RWPE1 (cell line): ENCODE data around the gene UBE2L6.

Experiments
- CTCF ChIA-PET: fragments of 350-600 bp; sonication (Branson Sonifier 250); formaldehyde crosslinking; extraction: SDS; loops from one replicate; lab custom pipeline; 2021; lab: Yijun Ruan, JAX
- POLR2A ChIA-PET: fragments of 400-600 bp; formaldehyde crosslinking; extraction: SDS; loops from one replicate; lab custom pipeline; 2020; ENCODE audit warnings: antibody characterized with exemption; ENCODE audit not compliant: low non-redundant PET; lab: Yijun Ruan, JAX
- DNase-seq: peaks from one replicate; pipeline ENCODE4 v3.0.0; 2012; ENCODE audit warnings: low spot score
- H3K27ac ChIP-seq: fragments of 450-650 bp; 2 replicates; pipeline ENCODE4 v1.5.1; 2017
- CTCF ChIP-seq: fragments of 450-650 bp; conservative IDR thresholded peaks from 2 replicates; pipeline ENCODE4 v1.5.1; 2017; ENCODE audit warnings: low read depth, mild to moderate bottlenecking

UBE2L6 gene

DNA sequence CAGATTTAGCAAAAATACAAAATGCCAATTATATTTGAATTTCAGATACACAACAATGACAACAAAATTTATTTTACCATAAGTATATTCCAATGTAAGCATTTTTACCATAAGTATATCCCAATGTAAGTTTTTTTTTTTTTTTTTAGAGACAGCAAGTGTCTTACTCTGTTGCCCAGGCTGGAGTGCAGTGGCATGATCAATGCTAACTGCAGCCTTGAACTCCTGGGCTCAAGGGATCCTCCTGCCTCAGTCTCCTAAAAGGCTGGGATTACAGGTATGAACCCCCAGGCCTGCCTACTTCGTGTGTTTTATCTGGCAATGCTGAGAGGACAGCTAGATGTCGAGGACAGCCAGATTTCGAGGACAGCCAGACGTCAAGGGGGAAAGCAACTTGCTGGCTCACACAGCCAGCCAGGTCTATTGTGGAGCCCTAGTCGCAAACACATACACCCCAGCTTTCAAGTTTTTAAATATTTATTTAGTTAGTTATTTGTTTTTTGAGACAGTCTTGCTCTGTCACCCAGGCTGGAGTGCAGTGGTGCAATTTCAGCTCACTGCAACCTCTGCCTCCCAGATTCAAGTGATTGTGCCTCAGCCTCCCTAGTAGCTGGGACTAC, 28.9 kb upstream of the UBE2L6 start:
- ChIA-PET POLR2A (no interaction called here), CTCF (interaction anchor here (0.5 kb wide), 1 partner anchor 754 kb away, joined by 4 read pairs; no protein-coding TSS in a partner anchor)
- H3K27ac ChIP-seq: no peak overlapping the region
- DNase-seq: no peak
- no peak for TF ChIP-seq CTCF

- ChIA-PET CTCF (no interaction called here), POLR2A (no interaction called here)
- no peak overlapping the region for H3K27ac ChIP-seq
- no peak for TF ChIP-seq CTCF
- no peak for DNase-seq
Observed at GRCh38 chr11:57588046-57588710, 20.7 kb upstream of the UBE2L6 start.

DNA sequence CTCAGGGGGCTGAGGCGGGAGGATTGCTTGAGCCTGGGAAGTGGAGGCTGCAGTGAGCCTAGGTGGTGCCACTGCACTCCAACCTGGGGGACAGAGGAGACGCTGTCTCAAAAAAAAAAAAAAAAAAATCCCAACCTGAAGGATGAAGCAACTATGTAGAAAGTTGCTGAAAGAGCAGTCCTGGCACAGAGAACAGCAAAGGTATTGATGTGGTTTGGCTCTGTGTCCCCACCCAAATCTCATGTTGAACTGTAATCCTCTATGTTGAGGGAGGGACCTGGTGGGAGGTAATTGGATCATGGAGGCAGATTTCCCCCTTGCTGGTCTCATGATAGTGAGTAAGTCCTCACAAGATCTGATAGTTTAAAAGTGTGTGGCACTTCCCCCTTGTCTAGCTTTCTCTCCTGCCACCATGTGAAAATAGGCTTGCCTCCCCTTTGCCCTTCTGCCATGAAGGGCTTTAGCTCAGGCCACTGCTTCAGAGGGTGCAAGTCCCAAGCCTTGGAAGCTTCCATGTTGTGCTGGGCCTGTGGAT, 19.3 kb upstream of the UBE2L6 start:
- H3K27ac ChIP-seq: no peak overlapping the region
- ChIA-PET POLR2A (no interaction called here), CTCF (interaction anchor here (0.6 kb wide), 1 partner anchor 13 kb away, joined by 4 read pairs; no protein-coding TSS in a partner anchor)
- TF ChIP-seq CTCF: no peak
- no peak for DNase-seq

DNA sequence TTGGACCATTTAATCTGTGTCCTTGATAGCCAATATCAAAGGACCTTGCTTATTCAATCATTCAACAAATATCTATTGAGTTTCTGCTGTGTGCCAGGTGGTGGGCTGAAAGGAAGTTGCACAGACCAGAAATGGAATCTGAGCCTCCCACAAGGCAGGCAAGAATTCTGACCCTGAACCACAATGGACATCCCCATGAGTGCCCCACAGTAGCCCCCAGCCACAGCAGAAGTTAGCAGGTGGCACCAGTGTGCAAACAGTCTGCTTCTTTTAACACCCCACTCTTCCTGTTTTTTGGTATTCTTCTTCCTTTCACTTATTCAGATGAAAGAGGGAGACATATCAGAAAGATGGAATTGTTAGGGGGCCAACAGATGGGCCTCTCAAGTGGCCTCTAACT, 17.8 kb upstream of the UBE2L6 start:
- ChIA-PET POLR2A (no interaction called here), CTCF (interaction anchor here (0.7 kb wide), 1 partner anchor 239 kb away, joined by 4 read pairs; no protein-coding TSS in a partner anchor)
- no peak for TF ChIP-seq CTCF
- DNase-seq: no peak
- H3K27ac ChIP-seq: no peak overlapping the region

DNA sequence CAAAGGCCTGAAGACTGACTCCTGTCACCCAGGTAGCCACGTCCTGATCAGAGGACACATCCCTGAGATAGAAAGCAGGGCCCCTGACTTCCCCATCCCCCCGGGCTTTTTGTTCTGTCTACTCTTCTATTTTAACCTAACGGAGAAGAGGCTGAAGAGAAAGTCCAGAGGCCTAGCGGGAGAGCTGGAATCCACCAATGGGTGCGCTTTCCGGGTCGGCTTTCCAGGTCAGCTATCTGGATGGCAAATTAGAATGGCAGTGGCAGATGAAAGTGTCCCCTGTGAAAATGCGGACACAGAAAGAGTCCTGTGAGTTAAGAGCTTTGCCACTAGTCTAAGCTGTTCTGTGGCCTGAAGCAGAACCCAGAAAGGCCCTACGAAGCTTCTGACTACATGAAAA, 16.9 kb upstream of the UBE2L6 start:
- ChIA-PET CTCF (no interaction called here), POLR2A (no interaction called here)
- no peak for TF ChIP-seq CTCF
- no peak overlapping the region for H3K27ac ChIP-seq
- DNase-seq: no peak

DNA sequence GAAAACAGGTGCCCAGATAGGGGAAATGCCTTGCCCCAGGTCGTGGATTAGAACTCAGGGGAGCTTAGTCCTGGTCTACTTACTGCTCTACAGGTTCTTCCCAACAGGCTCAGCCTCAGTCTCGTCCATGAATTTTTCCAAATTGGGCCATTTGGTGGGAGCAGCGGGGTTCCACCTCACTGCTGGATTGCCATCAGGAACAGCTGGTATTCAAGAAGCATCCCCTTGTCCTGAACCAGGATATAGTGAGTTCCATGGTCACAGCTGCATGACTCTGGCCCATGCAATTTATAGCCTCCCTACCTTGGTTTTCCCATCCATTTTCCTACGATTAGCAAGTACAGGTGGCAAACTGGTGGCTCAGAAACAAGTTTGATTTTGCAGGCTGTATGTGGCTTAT, 6.6 kb upstream of the UBE2L6 start:
- DNase-seq: no peak
- ChIA-PET POLR2A (no interaction called here), CTCF (interaction anchor here (0.6 to 1.6 kb wide), 3 partner anchors 13 to 114 kb away, joined by 3 to 5 read pairs (median 4); partner anchors contain the start of gene RTN4RL2)
- TF ChIP-seq CTCF: no peak
- H3K27ac ChIP-seq: no peak overlapping the region
